ENCODE measurements around the gene PHLDB3.

Gene PHLDB3

GRCh38 chr19:43468354-43469159 lies 36.0 kb downstream of the PHLDB3 start:
- no peak for DNase-seq (ENCODE audit: low read depth in 2 of 2)

DNA sequence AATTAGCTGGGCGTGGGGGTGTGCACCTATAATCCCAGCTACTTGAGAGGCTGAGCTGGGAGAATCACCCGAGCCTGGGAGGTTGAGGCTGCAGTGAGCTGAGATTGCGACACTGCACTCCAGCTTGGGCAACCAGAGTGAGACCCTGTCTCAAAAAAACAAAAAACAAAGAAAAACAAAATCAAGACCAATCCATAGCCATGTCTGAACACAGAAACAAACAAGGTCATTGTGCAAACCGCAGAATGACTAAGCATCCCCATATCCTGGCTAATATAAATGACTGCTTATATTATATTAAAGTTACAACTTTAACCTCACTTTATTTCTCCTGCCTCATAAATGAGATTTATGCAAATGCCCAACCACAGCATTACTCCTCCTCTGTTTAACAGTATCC lies 36.8 kb downstream of the PHLDB3 start:
- no peak for DNase-seq (ENCODE audit: low read depth in 2 of 2)

GRCh38 chr19:43467276-43467675 lies 37.3 kb downstream of the PHLDB3 start:
- no peak for DNase-seq (ENCODE audit: low read depth in 2 of 2)

DNA sequence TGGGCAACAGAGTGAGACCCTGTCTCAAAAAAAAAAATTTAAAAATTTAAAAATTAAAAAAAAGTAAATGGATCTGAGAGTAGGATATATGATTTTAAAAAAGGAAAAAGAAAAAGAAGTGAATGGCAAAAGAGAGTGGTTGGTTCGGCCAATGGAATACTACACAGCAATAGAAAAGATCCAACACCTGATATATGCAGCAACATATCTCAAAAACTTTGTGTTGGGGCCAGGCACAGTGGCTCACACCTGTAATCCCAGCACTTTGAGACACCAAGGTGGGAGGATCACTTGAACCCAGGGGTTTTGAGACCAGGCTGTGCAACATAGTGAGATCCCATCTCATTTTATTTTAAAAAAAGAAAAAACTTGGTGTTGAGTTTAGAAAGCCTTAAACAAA lies 37.8 kb downstream of the PHLDB3 start:
- no peak for DNase-seq (ENCODE audit: low read depth in 2 of 2)

- no peak for DNase-seq (ENCODE audit: low read depth in 2 of 2)
Measured at GRCh38 chr19:43465468-43466120, 39.0 kb downstream of the PHLDB3 start, which contains the start of gene LYPD3. LYPD3 (minus strand) TSS chr19:43465608; CDS start chr19:43465571, 37 bp downstream.

GRCh38 chr19:43464134-43464775 lies 40.3 kb downstream of the PHLDB3 start:
- DNase-seq (ENCODE audit: low read depth in 2 of 2), result no peak

DNA sequence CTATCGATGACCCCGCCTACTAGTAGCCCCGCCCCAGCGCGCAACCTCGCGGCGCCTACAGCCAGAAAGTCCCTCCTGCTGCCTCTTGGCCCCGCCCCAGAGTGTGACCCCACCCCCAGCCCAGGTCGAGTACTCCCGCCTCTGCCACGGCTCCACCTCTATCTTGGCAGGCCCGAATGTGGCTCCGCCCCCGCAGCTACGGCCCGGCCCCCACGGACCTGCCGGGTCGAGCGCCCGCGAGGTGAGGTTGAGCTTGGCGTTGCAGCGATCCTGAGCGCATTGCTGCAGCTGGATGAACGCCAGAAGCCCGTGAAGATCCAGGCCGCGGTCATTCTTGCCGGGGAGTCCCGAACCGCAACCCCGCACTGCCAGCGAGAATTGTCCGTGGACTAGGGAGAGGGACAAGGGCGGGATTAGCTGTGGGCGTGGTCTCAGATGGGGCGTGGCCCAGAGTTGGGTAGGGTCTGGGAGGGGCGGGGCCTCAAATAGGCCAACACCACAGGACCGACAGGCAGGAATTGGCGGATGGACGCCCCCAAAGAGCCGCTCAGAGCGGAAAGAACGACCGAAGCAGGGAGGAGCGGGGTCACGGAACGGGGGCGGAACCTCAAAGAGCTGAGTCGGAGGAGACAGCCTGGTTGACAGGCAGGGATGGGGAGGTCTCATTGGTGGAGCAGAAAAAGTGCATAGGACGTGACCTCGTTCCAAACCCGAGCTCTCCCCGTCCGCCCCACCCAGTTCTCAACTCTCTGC lies 41.0 kb downstream of the PHLDB3 start:
- peak; percentile 69 to 75 for DNase-seq (ENCODE audit: low read depth in 2 of 2)

DNA sequence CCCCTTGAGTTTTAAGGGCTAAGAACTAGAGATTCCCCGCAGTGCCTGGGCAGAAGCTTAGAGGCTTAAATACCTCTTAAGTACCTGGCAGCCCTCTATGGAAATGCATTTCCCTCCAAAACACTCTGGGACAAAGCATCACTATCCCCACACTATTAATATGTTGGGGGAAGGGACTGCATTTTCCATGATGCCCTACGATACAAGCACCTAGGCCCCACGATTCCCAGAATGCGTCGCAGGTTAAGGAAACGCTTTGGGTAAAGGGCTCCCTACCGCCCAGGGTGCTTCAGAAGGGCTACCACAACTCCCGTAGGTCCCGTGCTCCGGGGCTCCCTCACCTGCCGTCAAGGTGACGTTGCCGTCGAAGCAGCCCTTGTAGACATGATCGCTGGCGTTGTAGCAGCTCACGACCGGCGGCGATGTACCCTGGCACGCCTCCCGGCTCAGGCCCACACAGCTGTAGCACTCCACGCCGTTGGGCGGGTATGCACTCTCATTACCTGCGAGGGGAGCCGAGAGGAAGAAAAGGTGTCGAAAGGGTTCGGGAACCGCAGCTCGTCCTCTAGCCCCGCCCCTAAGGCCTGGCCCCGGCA lies 41.7 kb downstream of the PHLDB3 start:
- no peak for DNase-seq (ENCODE audit: low read depth in 2 of 2)

DNA sequence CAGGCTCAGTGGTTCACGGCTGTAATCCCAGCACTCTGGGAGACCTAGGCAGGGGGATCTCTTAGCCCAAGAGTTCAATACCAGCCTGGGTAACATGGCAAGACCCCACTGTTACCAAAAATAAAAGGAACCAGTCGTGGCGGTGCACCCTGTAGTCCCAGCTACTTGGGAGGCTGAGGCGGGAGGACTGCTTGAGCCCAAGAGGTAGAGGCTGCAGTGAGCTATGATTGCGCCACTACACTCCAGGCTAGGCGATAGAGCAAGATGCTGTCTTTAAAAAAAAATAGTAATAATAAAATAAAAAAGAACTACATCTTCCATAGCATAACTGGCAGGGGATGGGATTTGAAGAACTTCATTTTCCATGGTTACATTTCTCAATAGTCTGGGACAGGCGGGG lies 42.2 kb downstream of the PHLDB3 start:
- DNase-seq (ENCODE audit: low read depth in 2 of 2), result no peak

GRCh38 chr19:43461303-43461702 lies 43.2 kb downstream of the PHLDB3 start:
- no peak for DNase-seq (ENCODE audit: low read depth in 2 of 2)

DNA sequence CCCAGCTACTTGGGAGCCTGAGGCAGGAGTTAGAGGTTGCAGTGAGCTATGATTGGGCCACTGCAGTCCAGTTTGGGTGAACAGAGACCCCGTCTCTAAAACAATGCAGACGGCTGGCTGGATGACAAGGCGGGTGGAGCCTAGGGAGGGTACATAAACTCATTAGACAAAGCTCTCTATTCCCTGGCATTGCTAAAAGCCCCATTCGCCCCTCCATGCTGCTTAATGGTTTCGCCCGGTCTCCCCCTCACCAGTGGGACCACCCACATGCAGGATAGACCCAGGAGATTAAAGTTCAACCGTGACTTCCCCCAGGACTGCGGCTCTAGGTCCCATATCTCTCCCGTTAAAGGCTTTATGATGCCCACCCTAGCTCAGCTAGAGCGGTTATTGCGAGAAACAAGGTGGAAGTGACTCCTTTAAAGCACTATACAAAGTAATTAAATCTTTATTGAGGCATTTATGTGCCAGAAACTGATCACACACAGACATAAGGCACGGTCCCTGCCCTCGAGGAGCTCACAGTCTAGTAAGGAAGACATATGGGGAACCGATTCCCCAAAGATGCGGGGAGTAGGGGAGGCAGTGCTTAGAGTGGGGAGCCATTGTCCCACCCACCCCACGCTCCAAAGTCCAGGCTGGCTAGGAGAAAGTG lies 44.1 kb downstream of the PHLDB3 start:
- no peak for DNase-seq (ENCODE audit: low read depth in 2 of 2)

GRCh38 chr19:43457809-43458208 lies 46.7 kb downstream of the PHLDB3 start:
- no peak for DNase-seq (ENCODE audit: low read depth in 2 of 2)

GRCh38 chr19:43455321-43456113 lies 49.0 kb downstream of the PHLDB3 start:
- no peak for DNase-seq (ENCODE audit: low read depth in 2 of 2)

GRCh38 chr19:43454031-43454430 lies 50.5 kb downstream of the PHLDB3 start:
- DNase-seq (ENCODE audit: low read depth in 2 of 2), result no peak

DNA sequence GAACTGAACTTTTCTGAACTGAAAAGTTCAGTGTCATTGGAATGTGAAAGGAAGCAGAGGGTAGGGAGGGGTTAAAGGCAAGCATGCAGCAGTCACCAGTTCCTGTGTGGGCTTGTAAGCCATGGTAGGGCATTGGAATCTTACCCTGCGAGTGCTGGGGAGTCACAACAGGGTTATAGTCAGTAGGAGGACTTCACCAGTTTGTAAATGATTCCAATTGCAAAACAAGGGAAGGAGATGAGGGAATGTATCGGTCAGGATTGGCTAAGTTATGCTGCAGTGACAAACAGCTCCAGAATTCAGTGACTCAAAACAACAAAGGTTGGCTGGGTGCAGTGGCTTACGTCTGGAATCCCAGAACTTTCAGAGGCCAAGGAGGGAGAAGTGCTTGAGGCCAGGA lies 52.0 kb downstream of the PHLDB3 start:
- DNase-seq (ENCODE audit: low read depth in 2 of 2), result no peak

- DNase-seq (ENCODE audit: low read depth in 2 of 2), result no peak
Measured at GRCh38 chr19:43450545-43450997, 54.0 kb downstream of the PHLDB3 start.

DNA sequence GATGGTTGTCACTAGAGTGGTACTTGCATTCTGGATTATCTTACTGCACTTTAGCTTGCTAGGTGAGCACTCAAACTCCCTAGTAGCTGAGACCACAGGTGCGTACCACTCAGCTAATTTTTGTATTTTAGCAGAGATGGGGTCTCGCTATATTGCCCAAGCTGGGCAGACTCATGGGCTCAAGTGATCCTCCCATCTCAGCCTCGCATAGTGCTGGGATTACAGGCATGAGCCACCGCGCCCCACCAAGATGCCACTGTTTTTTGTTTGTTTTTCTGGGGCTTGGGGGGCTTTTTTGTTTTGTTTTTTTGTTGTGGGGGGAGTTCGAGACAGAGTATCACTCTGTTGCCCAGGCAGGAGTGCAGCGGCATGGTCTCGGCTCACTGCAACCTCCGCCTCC lies 56.9 kb downstream of the PHLDB3 start:
- DNase-seq (ENCODE audit: low read depth in 2 of 2), result no peak

GRCh38 chr19:43446746-43447489 lies 57.6 kb downstream of the PHLDB3 start:
- peak in 1 of 2 experiments; percentile 21 for DNase-seq (ENCODE audit: low read depth in 2 of 2)

DNA sequence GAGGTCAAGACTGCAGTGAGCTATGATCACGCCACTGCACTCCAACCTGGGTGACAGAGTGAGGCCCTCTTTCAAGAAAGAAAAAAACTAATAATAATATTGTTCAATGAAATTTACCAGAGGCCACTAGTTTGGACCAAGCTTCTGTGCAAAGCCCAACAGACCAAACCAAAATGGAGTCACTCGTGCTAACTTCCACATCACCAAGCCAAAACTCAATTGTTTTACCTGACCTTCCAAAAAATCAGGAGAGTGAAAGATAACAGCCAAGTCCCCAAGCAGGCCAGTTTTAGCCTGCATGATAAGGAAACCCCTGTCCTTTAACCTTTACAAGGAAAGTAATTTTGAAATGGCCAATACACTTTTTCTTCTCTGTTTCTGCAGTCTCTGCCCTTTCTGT lies 59.1 kb downstream of the PHLDB3 start:
- no peak for DNase-seq (ENCODE audit: low read depth in 2 of 2)

Data from fibroblast of skin of left biceps (primary cell).